Activated CD4-positive, CD25-positive, alpha-beta regulatory T cell treated with anti-CD3 and anti-CD28 coated beads, Interleukin-2, amount 50 U/mL, for 72 hours (primary cell): ENCODE results near the gene ATP13A3.

ENCODE experiments used
- DNase-seq: peaks from one replicate; pipeline ENCODE4 v3.0.0; 2021

Gene ATP13A3

GRCh38 chr3:194431554-194431953, 55.2 kb downstream of the ATP13A3 start:
- DNase-seq = no peak

DNA sequence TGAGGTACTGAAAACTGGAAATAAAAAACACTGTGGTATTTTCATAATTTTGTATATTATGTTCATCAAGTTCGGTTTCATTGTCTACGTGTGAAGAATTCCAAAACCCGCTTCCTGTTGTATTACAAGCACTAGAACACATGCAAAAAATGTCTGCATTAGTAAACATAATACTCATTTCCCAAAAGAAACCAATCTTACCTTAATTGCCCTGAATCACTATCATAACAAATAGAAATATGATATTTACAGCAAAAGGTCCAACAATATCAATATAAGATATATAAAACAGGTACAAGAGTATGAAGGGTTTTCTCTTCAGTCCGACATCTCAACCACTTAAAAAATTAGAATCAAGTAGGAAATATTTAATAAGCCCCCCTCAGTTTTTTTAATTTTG, 61.4 kb downstream of the ATP13A3 start:
- no peak for DNase-seq

DNA sequence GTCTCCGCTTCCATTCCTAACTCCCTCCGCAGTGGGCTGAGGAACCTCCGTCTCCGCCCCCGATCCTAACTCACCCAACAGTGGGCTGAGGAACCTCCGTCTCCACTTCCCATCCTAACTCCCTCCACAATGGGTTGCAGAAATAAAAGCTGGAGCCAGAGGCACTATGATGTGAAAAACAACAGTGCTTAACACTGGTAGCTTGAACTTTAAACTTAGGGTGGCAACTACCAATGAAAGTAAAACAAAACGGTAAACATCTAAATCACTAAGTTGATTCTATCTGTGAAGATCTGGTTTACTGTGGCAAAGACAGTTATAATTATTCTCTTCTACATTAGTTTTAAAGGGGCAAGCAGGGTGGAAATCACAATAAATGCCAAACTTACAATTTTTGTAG, 61.8 kb downstream of the ATP13A3 start:
- DNase-seq = no peak

DNA sequence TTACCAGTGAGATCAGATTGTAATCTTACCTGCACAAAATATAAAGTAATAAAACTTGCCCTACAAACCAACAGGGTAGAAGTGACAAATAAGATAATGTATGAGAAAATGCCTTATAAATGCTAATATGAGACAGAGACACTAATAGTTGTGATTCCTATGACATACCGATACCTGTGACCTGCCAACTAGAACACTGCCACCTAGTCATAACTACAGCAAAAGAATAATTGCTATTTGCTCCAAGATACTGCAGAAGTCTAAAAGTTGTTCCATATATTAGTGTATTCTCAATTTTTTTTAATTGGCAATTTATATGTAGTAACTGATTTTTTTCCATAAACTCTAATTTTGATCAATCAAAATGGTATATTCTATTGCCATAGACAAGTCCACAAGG, 62.4 kb downstream of the ATP13A3 start:
- DNase-seq = no peak

DNA sequence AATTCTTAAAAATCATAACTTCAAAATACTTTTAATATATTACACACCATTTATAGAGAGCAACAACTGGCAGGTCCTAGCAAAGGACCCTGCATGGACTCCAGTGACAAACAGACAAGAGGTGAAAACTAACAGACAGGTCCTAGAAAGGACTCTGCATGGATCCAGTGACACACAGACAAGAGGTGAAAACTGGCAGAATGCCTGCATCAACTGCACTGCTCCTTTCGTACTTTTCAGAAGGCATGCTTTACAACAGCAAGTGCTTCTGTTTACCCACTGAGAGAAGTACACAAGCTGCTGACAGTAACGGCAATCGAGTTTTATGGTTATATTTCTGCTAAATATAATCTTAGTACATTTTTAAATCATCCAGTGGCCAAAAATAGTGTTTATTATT, 63.5 kb downstream of the ATP13A3 start:
- DNase-seq = no peak

DNA sequence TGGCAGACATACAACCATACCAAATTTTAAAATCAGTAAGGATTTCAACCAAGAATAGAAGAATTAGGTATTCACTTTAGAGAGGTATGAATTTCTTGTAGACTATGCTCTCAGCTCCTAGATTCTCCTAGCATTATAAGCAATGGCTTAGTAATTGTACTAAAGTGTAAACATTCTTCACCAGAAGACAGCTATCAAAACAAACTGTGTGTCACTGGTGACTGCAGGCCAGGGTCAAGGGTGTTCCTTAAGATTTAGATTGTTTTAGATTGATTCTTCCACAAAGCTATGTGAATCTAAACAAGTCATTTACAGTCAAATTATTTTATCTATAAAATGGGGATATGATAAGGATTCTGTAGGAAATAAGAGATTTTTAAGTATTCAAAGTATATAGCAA, 64.6 kb downstream of the ATP13A3 start:
- DNase-seq = no peak

DNA sequence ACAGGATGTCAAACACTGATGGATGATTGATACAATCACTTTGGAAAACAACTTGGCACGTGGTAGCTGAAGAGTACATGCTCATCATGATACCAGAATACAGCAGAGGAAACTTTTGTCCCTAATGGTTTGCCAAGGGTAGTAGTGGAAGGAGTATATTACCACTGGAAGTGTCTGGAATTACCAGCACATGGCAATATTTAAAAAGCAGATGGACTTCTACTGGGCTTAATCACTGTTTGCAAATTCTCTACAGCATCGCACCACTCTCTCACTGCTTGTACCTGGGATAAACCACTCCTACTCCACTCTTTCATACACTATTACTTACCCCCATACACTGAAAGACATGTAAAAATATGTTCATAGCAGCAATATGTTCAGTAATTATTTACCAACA, 68.1 kb downstream of the ATP13A3 start:
- DNase-seq = no peak

GRCh38 chr3:194407423-194407822, 79.4 kb downstream of the ATP13A3 start:
- DNase-seq = no peak

GRCh38 chr3:194405766-194406165, 81.0 kb downstream of the ATP13A3 start:
- no peak for DNase-seq

DNA sequence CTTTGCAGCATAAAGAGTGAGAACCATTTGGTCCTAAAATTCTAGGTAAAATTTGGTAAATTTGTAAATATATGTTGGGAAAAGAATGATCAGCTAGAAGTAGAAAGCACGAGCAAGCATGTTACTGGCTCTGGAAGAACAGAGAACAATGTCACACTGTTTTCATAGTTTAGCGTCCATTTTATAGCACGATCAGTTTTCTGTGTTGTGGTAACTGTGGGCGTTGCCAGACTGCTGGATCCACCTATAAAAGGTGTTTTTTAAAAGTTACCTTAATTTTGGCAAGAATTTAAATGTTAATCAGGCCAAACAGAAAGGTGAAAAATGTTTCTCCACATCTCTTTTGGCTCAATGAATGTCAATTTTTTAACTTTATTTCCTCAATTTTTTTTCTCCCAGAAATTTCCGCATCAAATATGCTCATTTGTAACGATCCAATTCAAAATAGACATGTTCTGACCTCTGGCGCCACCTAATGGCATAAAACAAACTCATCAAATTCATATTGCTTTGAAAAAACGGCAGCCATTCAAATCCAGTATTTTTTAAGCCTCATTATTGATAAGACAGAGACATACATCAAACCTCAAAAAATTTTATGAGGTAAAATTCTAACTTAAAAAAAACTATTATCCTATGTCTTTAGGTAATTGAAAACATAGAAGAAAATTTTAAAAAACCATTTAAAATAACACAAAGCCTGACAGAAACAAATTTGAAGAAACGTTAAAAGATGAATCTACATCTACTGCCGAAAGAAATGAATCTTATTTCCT, 82.2 kb downstream of the ATP13A3 start:
- no peak for DNase-seq

DNA sequence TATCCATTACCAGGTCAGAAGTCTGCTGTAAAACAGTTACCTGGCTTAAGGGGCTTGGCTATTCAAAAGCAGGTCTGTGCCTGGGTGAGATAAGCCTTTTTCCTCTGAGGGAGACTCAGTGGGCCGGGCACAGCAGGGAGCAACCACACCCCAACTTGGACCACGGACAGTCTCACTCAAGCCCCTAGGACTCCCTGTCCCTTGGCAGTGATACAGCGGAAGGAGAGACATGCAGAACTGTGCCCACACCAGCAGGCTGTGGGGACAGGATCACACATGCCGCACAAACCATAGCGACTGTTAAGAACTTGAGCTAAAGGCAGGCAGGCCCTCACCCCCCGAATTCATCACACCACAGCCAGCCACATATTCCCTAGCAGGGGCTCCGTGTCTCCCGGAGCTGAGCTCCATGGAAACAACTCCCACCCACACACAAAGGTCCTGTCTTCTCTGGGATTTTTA, 84.9 kb downstream of the ATP13A3 start:
- no peak for DNase-seq

GRCh38 chr3:194401346-194401745, 85.5 kb downstream of the ATP13A3 start:
- no peak for DNase-seq

DNA sequence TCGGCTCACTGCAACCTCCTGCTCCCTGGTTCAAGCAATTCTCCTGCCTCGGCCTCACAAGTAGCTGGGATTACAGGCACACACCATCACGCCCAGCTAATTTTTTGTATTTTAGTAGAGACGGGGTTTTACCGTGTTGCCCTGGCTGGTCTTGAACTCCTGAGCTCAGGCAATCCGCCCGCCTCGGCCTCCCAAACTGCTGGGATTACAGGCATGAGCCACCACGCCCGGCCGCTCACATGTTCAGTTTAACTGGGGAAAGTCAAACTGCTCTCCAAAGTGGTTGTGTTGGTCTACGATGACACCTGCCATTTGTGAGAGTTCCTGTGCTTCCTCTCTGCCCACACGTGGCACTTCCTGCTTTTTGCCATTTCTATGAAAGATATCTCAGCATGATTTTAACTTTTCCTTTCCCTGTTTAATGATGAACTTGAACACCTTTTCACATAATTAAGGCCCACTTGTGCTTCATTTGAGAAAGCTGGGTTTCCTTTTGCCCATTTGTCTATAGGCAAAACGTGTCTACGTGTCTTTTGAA, 86.9 kb downstream of the ATP13A3 start:
- no peak for DNase-seq

GRCh38 chr3:194399166-194399565, 87.6 kb downstream of the ATP13A3 start, which contains the start of gene GP5:
TSS of gene GP5 (minus strand) at chr3:194399266. CDS start at chr3:194398282, 984 bp downstream.
- no peak for DNase-seq

DNA sequence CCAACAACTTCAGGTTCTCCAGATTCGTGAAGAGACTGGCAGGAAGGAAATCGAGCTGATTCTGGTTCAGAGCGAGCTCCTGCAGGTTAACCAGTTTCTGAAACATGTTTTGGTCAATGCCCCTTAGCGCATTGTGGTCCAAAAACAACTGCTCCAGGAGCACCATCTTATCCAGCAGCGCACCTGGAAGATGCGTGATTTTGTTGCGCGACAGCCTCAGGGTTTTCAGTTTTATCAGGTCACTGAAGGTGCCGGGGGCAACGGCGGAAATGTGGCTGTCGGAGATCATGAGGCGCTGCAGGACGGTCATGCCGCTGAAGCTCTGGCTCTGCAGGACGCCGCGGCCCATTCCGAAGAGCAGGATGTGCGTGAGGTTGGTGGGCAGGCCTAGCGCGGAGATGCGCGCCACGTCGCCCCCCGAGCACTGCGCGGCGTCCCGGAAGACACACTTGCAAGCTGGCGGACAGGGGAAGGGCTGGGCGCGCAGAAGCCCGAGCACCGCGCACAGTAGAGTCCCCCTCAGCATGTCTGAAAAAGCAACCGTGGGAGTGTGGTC, 89.0 kb downstream of the ATP13A3 start:
- no peak for DNase-seq

DNA sequence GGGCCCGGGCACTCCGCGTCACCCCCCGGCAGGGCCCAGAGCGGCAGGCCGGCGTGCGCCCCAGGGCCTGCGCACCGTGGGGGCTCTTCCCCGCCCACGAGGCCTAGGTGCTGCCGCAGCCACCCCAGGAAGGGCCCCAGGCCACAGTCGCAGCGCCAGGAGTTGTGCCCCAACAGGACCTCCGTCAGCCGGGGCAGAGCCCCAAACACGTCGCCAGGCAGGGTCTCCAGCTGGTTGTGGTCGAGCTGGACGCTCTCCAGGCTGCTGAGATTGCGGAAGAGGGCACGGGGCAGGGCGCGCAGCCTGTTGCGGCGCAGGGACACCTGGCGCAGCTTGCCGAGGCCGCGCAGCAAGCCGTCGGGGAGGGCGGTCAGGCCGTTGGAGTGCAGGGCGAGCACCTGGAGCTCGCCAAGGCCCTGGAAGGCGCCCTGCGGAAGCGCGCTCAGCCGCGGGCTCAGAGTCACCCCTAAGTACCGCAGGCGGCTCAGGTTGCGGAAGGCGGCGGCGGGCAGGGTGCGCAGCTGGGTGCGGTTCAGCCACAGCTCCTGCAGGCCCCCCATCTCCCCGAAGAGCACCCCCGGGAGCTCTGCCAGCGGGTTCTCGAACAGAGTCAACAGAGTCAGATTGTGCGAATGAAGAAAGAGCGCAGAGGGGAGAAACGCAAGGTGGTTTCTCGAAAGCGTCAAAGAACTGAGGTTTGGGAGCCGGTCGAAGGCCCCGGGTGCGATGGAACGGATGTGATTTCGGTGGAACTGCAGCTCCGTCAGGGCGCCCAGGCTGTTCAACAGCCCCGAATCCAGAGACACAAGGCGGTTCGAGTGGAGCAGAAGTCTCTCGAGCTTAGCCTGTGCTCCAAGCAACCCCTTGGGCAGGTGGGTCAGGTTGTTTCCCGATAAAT, 89.7 kb downstream of the ATP13A3 start:
- peak; percentile 44 for DNase-seq

GRCh38 chr3:194396539-194396858, 90.3 kb downstream of the ATP13A3 start:
- no peak for DNase-seq

- DNase-seq = no peak
Observed at GRCh38 chr3:194395778-194396538, 90.8 kb downstream of the ATP13A3 start.

GRCh38 chr3:194395212-194395611, 91.6 kb downstream of the ATP13A3 start:
- no peak for DNase-seq

DNA sequence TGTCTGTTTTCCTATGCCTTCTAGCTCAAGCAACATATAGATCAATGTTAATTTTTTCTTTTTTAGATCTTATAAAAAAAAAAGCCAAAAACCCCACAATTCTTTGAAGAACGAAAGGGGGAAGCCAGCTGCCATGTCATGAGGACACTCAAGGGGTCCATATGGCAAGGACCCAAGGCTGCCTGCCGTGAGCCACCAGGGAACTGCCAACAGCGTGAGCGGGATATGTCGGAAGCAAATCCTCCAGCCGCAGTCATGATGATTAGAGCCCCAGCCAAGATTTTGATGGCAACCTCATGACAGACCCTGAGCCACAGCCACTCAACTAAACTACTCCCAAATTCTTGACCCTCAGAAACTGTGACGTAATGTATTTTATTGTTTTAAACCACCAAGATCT, 94.2 kb downstream of the ATP13A3 start:
- DNase-seq = no peak

DNA sequence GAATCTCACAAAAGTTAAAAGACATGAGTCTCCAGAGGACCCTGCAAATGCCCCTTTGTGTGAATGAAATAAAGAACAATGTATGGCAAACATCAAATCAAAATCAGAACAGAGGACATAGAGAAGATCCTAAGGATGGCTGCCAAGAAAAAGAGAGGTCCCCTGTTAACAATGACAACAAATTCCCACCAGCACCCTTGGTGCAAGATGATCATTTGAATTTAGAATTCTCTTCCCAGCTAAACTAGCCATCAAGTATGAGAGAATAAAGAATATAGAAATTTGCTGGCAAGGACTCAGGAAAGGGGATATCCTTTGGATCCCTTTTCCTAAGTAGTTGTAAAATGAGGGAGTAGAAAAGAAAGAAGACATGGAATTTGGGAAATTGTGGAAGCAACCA, 96.0 kb downstream of the ATP13A3 start:
- no peak for DNase-seq

DNA sequence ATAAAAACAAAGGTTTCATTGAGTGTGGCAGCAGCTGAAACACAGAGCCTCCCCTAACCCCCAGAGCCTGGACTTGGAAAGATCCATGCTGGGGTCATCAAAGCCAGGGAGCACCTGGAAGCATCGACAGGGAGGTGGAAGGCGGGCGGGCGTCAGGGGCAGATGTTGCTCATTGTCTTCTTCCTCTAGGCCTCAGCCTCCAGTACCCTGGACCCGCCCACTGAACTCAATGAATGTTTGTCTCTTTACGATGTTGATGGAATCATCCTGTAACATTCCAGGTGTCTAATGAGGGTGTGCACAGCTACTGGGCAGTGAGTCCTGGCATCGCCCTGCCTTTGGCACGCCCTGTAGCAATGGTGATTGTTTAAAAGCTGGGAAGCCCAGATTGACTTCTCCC, 97.5 kb downstream of the ATP13A3 start:
- no peak for DNase-seq

GRCh38 chr3:194387926-194388418, 98.8 kb downstream of the ATP13A3 start:
- no peak for DNase-seq
